Astrocyte (in vitro differentiated cells and primary cell): ENCODE results near the gene MAPRE2. TPM values are rescaled to one million over a fixed set of nuclear protein-coding genes. Genes with fewer than 3 reads are reported as not detected.

Experiments used
- DNase-seq: peaks from one replicate; pipeline ENCODE4 v3.0.0-alpha.2; 2010; ENCODE audit warnings: low read depth
- FAIRE-seq: peaks from 2 replicates; lab custom pipeline; 2011; peaks lifted over from hg19 to GRCh38; lab: Jason Lieb, UNC
- H2AFZ ChIP-seq: 2 replicates; pipeline ENCODE4 v1.6.0; 2012; ENCODE audit warnings: low read depth, low read length, inconsistent platforms
- H3K27ac ChIP-seq: 2 replicates; pipeline ENCODE4 v1.5.1; 2011; ENCODE audit warnings: low read depth, low read length, inconsistent platforms
- H3K27me3 ChIP-seq: 2 replicates; pipeline ENCODE4 v1.6.0; 2011; ENCODE audit warnings: low read length, inconsistent platforms; ENCODE audit not compliant: insufficient read depth
- H3K36me3 ChIP-seq: 2 replicates; pipeline ENCODE4 v1.5.1; 2011; ENCODE audit warnings: low read length, inconsistent platforms; ENCODE audit not compliant: insufficient read depth
- H3K4me1 ChIP-seq: 2 replicates; pipeline ENCODE4 v1.5.1; 2011; ENCODE audit warnings: low read length, inconsistent platforms; ENCODE audit not compliant: insufficient read depth
- H3K4me2 ChIP-seq: 2 replicates; pipeline ENCODE4 v1.6.0; 2012; ENCODE audit warnings: low read length, inconsistent platforms
- H3K4me3 ChIP-seq: 2 replicates; pipeline ENCODE4 v1.5.1; 2011; ENCODE audit warnings: low read depth, mild to moderate bottlenecking, low read length, inconsistent platforms; ENCODE audit not compliant: insufficient read depth
- H3K79me2 ChIP-seq: 2 replicates; pipeline ENCODE4 v1.6.0; 2012; ENCODE audit warnings: mild to moderate bottlenecking, low read length, inconsistent platforms; ENCODE audit not compliant: insufficient read depth
- H3K9ac ChIP-seq: 2 replicates; pipeline ENCODE4 v1.6.0; 2012; ENCODE audit warnings: mild to moderate bottlenecking, low read length, inconsistent platforms
- H3K9me3 ChIP-seq: 2 replicates; pipeline ENCODE4 v1.5.1; 2012; ENCODE audit warnings: low read depth, mild to moderate bottlenecking, low read length, inconsistent platforms; ENCODE audit not compliant: insufficient read depth
- H4K20me1 ChIP-seq: 2 replicates; pipeline ENCODE4 v1.6.0; 2012; ENCODE audit warnings: low read length, inconsistent platforms; ENCODE audit not compliant: insufficient read depth
- H3K27ac Mint-ChIP-seq: one replicate; pipeline ENCODE4 v1.8.0; 2021; ENCODE audit warnings: mild to moderate bottlenecking, mixed read lengths; ENCODE audit not compliant: unreplicated experiment
- H3K27me3 Mint-ChIP-seq: one replicate; pipeline ENCODE4 v1.8.0; 2021; ENCODE audit warnings: low read depth, mixed read lengths; ENCODE audit not compliant: unreplicated experiment
- H3K36me3 Mint-ChIP-seq: one replicate; pipeline ENCODE4 v1.8.0; 2021; ENCODE audit warnings: low read depth, mixed read lengths; ENCODE audit not compliant: unreplicated experiment
- H3K4me1 Mint-ChIP-seq: one replicate; pipeline ENCODE4 v1.8.0; 2021; ENCODE audit warnings: low read depth, mixed read lengths; ENCODE audit not compliant: unreplicated experiment
- H3K4me3 Mint-ChIP-seq: one replicate; pipeline ENCODE4 v1.8.0; 2021; ENCODE audit warnings: mild to moderate bottlenecking, moderate library complexity, mixed read lengths; ENCODE audit not compliant: unreplicated experiment
- H3K9me3 Mint-ChIP-seq: one replicate; pipeline ENCODE4 v1.8.0; 2021; ENCODE audit warnings: mild to moderate bottlenecking, mixed read lengths; ENCODE audit not compliant: unreplicated experiment
- CTCF ChIP-seq: IDR thresholded peaks from 2 replicates; pipeline ENCODE4 v1.5.1; 2011; ENCODE audit warnings: low read depth, mild to moderate bottlenecking, inconsistent platforms, low read length, moderate library complexity; ENCODE audit not compliant: insufficient read depth
- EZH2 ChIP-seq: IDR thresholded peaks from 2 replicates; pipeline ENCODE4 v1.6.1; 2012; ENCODE audit warnings: mild to moderate bottlenecking, low read length, inconsistent platforms; ENCODE audit not compliant: insufficient read depth
- total RNA-seq: library from RNA; stranded (reverse); gene quantifications from 2 replicates; pipeline ENCODE4 v1.2.1, GENCODE V29; 2021

The MAPRE2 gene
- total RNA-seq, 1 donor from 2014 or later: 33.8 TPM

GRCh38 chr18:35121531-35121930, 80.3 kb downstream of the MAPRE2 start:
- Mint-ChIP-seq H3K27me3 (no peaks in the 10 kb centered on the region), H3K4me1 (peaks cover 18% of the 10 kb centered on the region), H3K27ac (no peak overlapping the region), H3K4me3 (no peak overlapping the region), H3K36me3 (peaks cover 12% of the 10 kb centered on the region), H3K9me3 (no peaks in the 10 kb centered on the region)
- H3K9ac ChIP-seq: no peak overlapping the region
- TF ChIP-seq EZH2 (no peak), CTCF (no peak)
- no peak overlapping the region for H3K27ac ChIP-seq
- H3K4me1 ChIP-seq: peaks cover 7% of the 10 kb centered on the region
- no peak overlapping the region for H3K4me3 ChIP-seq
- H3K4me2 ChIP-seq: no peak overlapping the region
- DNase-seq: no peak
- H3K36me3 ChIP-seq: no peaks in the 10 kb centered on the region
- H3K9me3 ChIP-seq: no peaks in the 10 kb centered on the region
- H2AFZ ChIP-seq: no peak overlapping the region
- H3K27me3 ChIP-seq: no peaks in the 10 kb centered on the region
- no peaks in the 10 kb centered on the region for H3K79me2 ChIP-seq
- FAIRE-seq: no peak
- peaks cover 10% of the 10 kb centered on the region for H4K20me1 ChIP-seq

DNA sequence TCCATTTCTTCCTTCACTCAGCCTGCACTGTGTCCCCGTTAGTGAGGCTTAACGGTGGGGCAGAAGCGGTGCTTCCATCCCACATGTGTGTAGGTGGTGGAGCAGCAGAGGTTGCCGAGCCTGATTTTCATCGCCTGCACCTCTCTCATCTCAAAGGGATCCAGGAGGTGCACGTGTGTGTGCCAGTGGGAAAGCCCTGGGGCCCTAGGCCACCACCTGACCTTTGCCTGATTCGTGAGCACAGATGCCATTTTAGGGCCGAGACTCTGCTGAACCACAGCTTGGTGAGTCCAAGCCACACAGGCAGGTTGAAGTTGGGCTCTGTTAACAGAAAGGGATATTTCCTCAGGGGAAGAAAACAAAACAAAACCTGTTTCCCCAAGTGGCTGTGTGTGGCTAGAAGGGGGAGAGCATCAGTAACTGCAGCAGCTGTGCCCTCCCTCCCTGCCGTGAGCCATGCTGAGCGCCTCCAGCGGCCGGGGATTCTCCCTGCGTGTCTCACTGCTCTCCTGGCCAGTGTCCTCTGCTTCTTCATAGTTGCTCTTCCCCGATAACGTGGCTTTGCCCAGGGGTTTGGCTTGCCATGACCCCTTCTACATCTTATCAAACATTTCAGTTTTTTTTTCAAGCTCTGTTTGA, 81.5 kb downstream of the MAPRE2 start:
- DNase-seq (no peak), FAIRE-seq (no peak)
- Mint-ChIP-seq H3K4me1 (peaks cover 14% of the 10 kb centered on the region), H3K27ac (no peak overlapping the region), H3K9me3 (no peaks in the 10 kb centered on the region), H3K36me3 (peaks cover 19% of the 10 kb centered on the region), H3K27me3 (no peaks in the 10 kb centered on the region), H3K4me3 (no peak overlapping the region)
- H4K20me1 ChIP-seq: peaks cover 10% of the 10 kb centered on the region
- no peaks in the 10 kb centered on the region for H3K79me2 ChIP-seq
- no peak overlapping the region for H3K4me3 ChIP-seq
- H3K9me3 ChIP-seq: no peaks in the 10 kb centered on the region
- H3K4me2 ChIP-seq: no peak overlapping the region
- no peaks in the 10 kb centered on the region for H3K27me3 ChIP-seq
- no peaks in the 10 kb centered on the region for H3K36me3 ChIP-seq
- H3K9ac ChIP-seq: no peak overlapping the region
- no peak overlapping the region for H2AFZ ChIP-seq
- no peak for TF ChIP-seq CTCF
- TF ChIP-seq EZH2: no peak
- peaks cover 7% of the 10 kb centered on the region for H3K4me1 ChIP-seq
- no peak overlapping the region for H3K27ac ChIP-seq

GRCh38 chr18:35123811-35124210, 82.6 kb downstream of the MAPRE2 start:
- no peak for DNase-seq

More at GRCh38 chr18:35123811-35124210, 82.6 kb downstream of the MAPRE2 start:
- TF ChIP-seq CTCF (no peak), EZH2 (no peak)
- H3K27me3 Mint-ChIP-seq: no peaks in the 10 kb centered on the region
- H2AFZ ChIP-seq: no peak overlapping the region
- H3K4me3 ChIP-seq: no peak overlapping the region
- H3K4me1 Mint-ChIP-seq: peaks cover 4% of the 10 kb centered on the region
- H3K4me3 Mint-ChIP-seq: no peak overlapping the region
- H3K4me1 ChIP-seq: no peaks in the 10 kb centered on the region
- H4K20me1 ChIP-seq: peaks cover 10% of the 10 kb centered on the region
- H3K27ac ChIP-seq: no peak overlapping the region
- H3K27ac Mint-ChIP-seq: no peak overlapping the region
- H3K27me3 ChIP-seq: no peaks in the 10 kb centered on the region
- H3K36me3 ChIP-seq: no peaks in the 10 kb centered on the region
- H3K79me2 ChIP-seq: no peaks in the 10 kb centered on the region
- no peak for FAIRE-seq
- H3K4me2 ChIP-seq: no peak overlapping the region
- H3K9ac ChIP-seq: no peak overlapping the region
- no peaks in the 10 kb centered on the region for H3K9me3 ChIP-seq
- H3K9me3 Mint-ChIP-seq: no peaks in the 10 kb centered on the region
- peaks cover 23% of the 10 kb centered on the region for H3K36me3 Mint-ChIP-seq
